Mammary epithelial cell (primary cell): ENCODE data around the gene MLLT10.

Experiments used
- CTCF ChIP-seq, 2 donors: IDR thresholded peaks in 1 of 2; conservative IDR thresholded peaks in 1 of 2; 2 replicates each; pipeline ENCODE4 v1.5.1; 2011 to 2012; ENCODE audit warnings: inconsistent platforms in 2 of 2, low read length in 2 of 2, mild to moderate bottlenecking in 2 of 2, control low read depth in 1 of 2, low read depth in 1 of 2; ENCODE audit not compliant: insufficient read depth in 1 of 2; ENCODE audit errors: extremely low read depth in 1 of 2
- EZH2 ChIP-seq: IDR thresholded peaks from 2 replicates; pipeline ENCODE4 v1.6.1; 2012; ENCODE audit warnings: low read length, inconsistent platforms, borderline replicate concordance

DNA sequence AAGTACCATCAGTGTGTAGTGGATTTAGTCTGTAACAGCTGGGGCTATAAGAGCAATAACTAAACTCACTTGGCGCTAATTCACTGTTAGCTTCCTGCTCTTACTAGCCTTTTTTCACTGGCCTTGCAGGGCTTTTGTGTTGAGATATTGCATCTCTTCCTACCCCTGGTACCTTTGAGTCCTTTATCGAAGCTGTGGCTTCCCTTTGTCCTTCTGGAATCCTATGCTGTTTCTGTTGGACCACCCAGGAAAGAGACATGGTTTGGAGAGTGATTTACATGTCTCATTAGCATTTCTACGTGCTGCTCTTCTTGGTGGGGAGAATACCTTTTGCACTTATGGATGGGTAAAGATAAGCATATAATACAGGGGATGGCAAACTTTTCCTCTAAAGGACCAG is 103.8 kb downstream of the MLLT10 start:
- TF ChIP-seq EZH2 = no peak
- TF ChIP-seq CTCF (conservative IDR thresholded peaks at IDR 0.05 in 1 of 2, IDR thresholded peaks at IDR 0.05 in 1 of 2; ENCODE audit: extremely low read depth in 1 of 2, insufficient read depth in 1 of 2, low read depth in 1 of 2, low read length in 2 of 2) = no peak
